OCI-LY7 (cell line): ENCODE data around the gene TOB2. TPM values are rescaled to one million over a fixed set of nuclear protein-coding genes. Genes with fewer than 3 reads are reported as not detected.

Experiments used
- BruUV-seq: library from RNA; stranded (reverse); fragments of 400-500 nt; replicated peaks from 2 replicates; lab custom pipeline; 2021; lab: Mats Ljungman, UMichigan
- CTCF ChIA-PET: fragments of 300-600 bp; sonication (Branson Sonifier 250); formaldehyde crosslinking; loops from one replicate; lab custom pipeline; 2022; ENCODE audit warnings: antibody characterized with exemption; ENCODE audit not compliant: unreplicated experiment; lab: Charles Lee
- POLR2A ChIA-PET: fragments of 300-600 bp; sonication (Branson Sonifier 250); formaldehyde crosslinking; loops from one replicate; lab custom pipeline; 2022; ENCODE audit warnings: antibody characterized with exemption; lab: Charles Lee
- DNase-seq: peaks from one replicate; pipeline ENCODE4 v3.0.0-alpha.2; 2015; ENCODE audit warnings: low spot score
- H2AFZ ChIP-seq: fragments of 200-600 bp; sonication (generic), shearing (Covaris generic); 2 replicates; pipeline ENCODE4 v1.6.1; 2014; ENCODE audit warnings: mild to moderate bottlenecking, antibody characterized with exemption, low read length, moderate library complexity
- H3K27ac ChIP-seq: fragments of 200-600 bp; sonication (generic); 2 replicates; pipeline ENCODE4 v1.5.1; 2014; ENCODE audit warnings: mixed run types, low read depth, mild to moderate bottlenecking, moderate library complexity, low read length, inconsistent platforms; ENCODE audit not compliant: poor library complexity, severe bottlenecking
- H3K36me3 ChIP-seq: fragments of 200-600 bp; sonication (generic); 2 replicates; pipeline ENCODE4 v1.6.1; 2014; ENCODE audit warnings: mild to moderate bottlenecking, antibody characterized with exemption, low read length, moderate library complexity, mixed read lengths; ENCODE audit not compliant: insufficient read depth
- H3K4me1 ChIP-seq: fragments of 200-600 bp; sonication (generic); 2 replicates; pipeline ENCODE4 v1.5.1; 2014; ENCODE audit warnings: mild to moderate bottlenecking, low read length; ENCODE audit not compliant: insufficient read depth, poor library complexity, severe bottlenecking
- H3K4me2 ChIP-seq: fragments of 200-600 bp; sonication (generic); 2 replicates; pipeline ENCODE4 v1.6.1; 2014; ENCODE audit warnings: mild to moderate bottlenecking, low read length
- H3K4me3 ChIP-seq: fragments of 200-600 bp; sonication (generic); 2 replicates; pipeline ENCODE4 v1.5.1; 2014; ENCODE audit warnings: mild to moderate bottlenecking, low read depth, low read length; ENCODE audit not compliant: poor library complexity, severe bottlenecking
- H3K79me2 ChIP-seq: fragments of 200-600 bp; sonication (generic); 2 replicates; pipeline ENCODE4 v1.6.1; 2016; ENCODE audit warnings: low read depth, mild to moderate bottlenecking, low read length, moderate library complexity, mixed read lengths; ENCODE audit not compliant: insufficient read depth
- H3K9me2 ChIP-seq: fragments of 200-600 bp; sonication (generic); 2 replicates; pipeline ENCODE4 v1.6.1; 2016; ENCODE audit warnings: mild to moderate bottlenecking, low read length, mixed read lengths; ENCODE audit not compliant: insufficient read depth
- H3K9me3 ChIP-seq: fragments of 200-600 bp; sonication (generic); 2 replicates; pipeline ENCODE4 v1.6.1; 2014; ENCODE audit warnings: mild to moderate bottlenecking, mixed run types, low read length, mixed read lengths
- H4K20me1 ChIP-seq: fragments of 200-600 bp; sonication (generic); 2 replicates; pipeline ENCODE4 v1.6.1; 2014; ENCODE audit warnings: mild to moderate bottlenecking, antibody characterized with exemption, low read length, moderate library complexity, mixed read lengths; ENCODE audit not compliant: insufficient read depth
- EZH2phosphoT487 ChIP-seq: fragments of 200-600 bp; sonication (generic); IDR thresholded peaks from 2 replicates; pipeline ENCODE4 v1.6.1; 2018; ENCODE audit warnings: low read depth, borderline replicate concordance, mild to moderate bottlenecking, mixed run types, antibody characterized with exemption, low read length, moderate library complexity, mixed read lengths
- intact Hi-C: fragments of 100-400 bp; cut with micrococcal nuclease; formaldehyde crosslinking; loops from one replicate; pipeline ENCODE4 v1.10.0; 2022; ENCODE audit not compliant: unreplicated experiment
- total RNA-seq, 2 experiments: library from RNA; depleted of rRNA in 1 of 2; stranded (reverse); fragments of >200 nt in 1 of 2; shearing (Covaris generic) in 1 of 2; gene quantifications; 2 replicates each; pipeline ENCODE4 v1.2.3, GENCODE V29; 2014 to 2022
- TF ChIP-seq, protein P1 (sequence below): fragments of 200-600 bp; sonication (generic); conservative IDR thresholded peaks from 2 replicates; pipeline ENCODE4 v1.5.1; 2014; ENCODE audit warnings: mild to moderate bottlenecking, antibody characterized with exemption, low read length, moderate library complexity, mixed read lengths

TOB2 gene
- total RNA-seq, 2 experiments from 2014 or later, result 13.5 to 27.0 TPM

DNA sequence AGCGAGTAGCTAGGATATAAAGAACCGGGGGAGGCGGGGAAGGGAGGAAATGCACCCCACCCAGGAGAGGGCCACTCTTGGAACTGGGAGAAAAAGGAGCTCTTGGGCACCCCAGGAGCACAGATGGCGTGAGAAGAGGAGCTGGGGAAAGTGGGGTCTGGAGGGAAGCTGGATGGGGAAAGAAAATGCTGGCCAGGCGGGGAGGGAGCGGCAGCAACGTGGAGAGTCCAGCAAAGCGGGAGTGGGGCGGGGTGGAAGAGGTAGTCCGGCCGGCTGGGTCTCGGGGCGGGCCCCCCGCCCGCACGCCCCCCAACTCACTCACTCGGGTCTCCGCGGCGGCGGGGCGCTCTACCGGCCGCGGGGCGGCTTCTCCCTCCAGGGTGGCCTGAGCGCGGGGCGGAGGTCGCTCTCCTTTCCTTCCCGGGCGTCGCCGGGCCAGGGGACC is 522 bp downstream of the TOB2 start:
- Histone ChIP-seq H3K36me3 (peaks cover 17% of the 10 kb centered on the region; the same call in 1 of the 2 replicates), H3K9me3 (no peaks in the 10 kb centered on the region), H3K4me1 (peaks cover 14% of the 10 kb centered on the region), H3K79me2 (peaks cover 47% of the 10 kb centered on the region), H3K27ac (peak overlapping the region; percentile 85), H3K4me3 (peak overlapping the region; percentile 83), H3K4me2 (peak overlapping the region; percentile 98), H3K9me2 (no peaks in the 10 kb centered on the region), H2AFZ (no peak overlapping the region; the same call in 1 of the 2 replicates), H4K20me1 (no peaks in the 10 kb centered on the region)
- intact Hi-C loops, result loop anchor here (2.0 to 10.0 kb wide), 5 partner anchors 23 to 1169 kb away; partner anchors contain the start of genes ACO2, EP300, PHF5A and POLDIP3
- CTCF ChIA-PET, result interaction anchor here (0.9 kb wide), 1 partner anchor 9 kb away, joined by 3 read pairs; no protein-coding TSS in a partner anchor
- POLR2A ChIA-PET, result interaction anchor here (0.5 to 2.2 kb wide), 5 partner anchors 20 to 65 kb away, joined by 3 to 6 read pairs (median 6); partner anchors contain the start of genes ACO2, PHF5A and TEF
- no peak for DNase-seq
- BruUV-seq, result no TSS peak
- TF ChIP-seq, protein P1, sequence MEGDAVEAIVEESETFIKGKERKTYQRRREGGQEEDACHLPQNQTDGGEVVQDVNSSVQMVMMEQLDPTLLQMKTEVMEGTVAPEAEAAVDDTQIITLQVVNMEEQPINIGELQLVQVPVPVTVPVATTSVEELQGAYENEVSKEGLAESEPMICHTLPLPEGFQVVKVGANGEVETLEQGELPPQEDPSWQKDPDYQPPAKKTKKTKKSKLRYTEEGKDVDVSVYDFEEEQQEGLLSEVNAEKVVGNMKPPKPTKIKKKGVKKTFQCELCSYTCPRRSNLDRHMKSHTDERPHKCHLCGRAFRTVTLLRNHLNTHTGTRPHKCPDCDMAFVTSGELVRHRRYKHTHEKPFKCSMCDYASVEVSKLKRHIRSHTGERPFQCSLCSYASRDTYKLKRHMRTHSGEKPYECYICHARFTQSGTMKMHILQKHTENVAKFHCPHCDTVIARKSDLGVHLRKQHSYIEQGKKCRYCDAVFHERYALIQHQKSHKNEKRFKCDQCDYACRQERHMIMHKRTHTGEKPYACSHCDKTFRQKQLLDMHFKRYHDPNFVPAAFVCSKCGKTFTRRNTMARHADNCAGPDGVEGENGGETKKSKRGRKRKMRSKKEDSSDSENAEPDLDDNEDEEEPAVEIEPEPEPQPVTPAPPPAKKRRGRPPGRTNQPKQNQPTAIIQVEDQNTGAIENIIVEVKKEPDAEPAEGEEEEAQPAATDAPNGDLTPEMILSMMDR, result 0 out of 2 replicates have a peak, but pooled peaks have one; percentile 31
- TF ChIP-seq EZH2phosphoT487, result no peak

DNA sequence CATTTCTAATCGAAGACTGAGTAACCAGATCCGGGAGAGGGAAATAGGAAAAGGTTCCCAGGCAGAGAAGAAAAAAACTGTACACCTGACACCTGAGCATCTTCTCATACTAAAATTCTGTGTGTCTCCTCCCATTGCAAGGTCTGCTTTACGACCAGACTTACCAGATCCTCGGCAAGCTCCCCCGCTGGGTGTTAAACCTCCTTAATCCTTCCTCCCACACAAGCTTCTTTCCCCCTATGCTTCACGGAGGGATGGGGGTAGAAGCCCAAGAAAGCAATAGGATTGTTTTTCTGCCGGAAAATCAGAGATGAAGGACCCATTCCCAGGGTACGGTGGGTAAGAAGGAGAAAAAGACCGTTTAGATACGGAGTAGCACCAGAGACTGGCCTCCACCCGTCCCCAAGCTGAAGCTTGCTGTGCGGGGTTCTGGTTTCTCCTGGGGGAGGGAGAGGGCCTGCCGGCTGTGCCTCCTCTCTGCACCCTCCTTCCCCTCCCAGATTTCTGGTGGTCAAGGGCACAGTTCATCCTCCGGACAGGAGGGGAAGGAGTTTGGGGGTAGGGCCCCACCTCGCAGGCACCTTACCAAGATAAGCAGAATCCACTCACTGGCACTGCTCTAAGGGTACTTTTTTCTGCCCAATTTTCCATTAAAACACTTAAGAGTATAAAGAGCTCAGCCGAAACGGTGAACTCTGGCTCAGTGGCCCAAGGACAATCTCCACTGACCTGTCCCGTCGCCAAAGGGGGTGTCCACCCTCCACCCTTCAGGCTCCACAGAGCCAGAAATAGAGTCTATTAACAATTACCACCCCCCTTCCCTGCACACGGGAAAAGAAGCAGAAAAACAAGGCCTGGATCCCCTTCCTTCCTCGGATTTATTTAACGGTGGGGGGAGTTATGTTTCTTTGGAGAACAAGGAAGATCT is 1.2 kb downstream of the TOB2 start:
- H4K20me1 ChIP-seq, result no peaks in the 10 kb centered on the region
- peak; percentile 60 for DNase-seq
- peak overlapping the region; percentile 83 for H3K4me3 ChIP-seq
- H3K9me2 ChIP-seq, result no peaks in the 10 kb centered on the region
- ChIA-PET CTCF (no interaction called here), POLR2A (interaction anchor here (0.5 to 2.2 kb wide), 3 partner anchors 19 to 64 kb away, joined by 6 to 9 read pairs (median 6); partner anchors contain the start of genes ACO2, PHF5A and TEF)
- peaks cover 53% of the 10 kb centered on the region for H3K79me2 ChIP-seq
- H2AFZ ChIP-seq, result peak overlapping the region; percentile 51; the same call in 1 of the 2 replicates
- no peaks in the 10 kb centered on the region for H3K9me3 ChIP-seq
- peak overlapping the region; percentile 98 for H3K4me2 ChIP-seq
- peaks cover 24% of the 10 kb centered on the region; the same call in 1 of the 2 replicates for H3K36me3 ChIP-seq
- peaks cover 14% of the 10 kb centered on the region for H3K4me1 ChIP-seq
- H3K27ac ChIP-seq, result peak overlapping the region; percentile 85
- no peak for TF ChIP-seq EZH2phosphoT487
- TF ChIP-seq, protein P1, result no peak
- TSS peak; percentile 58 for BruUV-seq
- intact Hi-C loops, result loop anchor here (2.0 to 10.0 kb wide), 5 partner anchors 23 to 1169 kb away; partner anchors contain the start of genes ACO2, EP300, PHF5A and POLDIP3
